OCI-LY7 (cell line): Measurements from ENCODE around the gene G0S2. TPM values are rescaled to one million over a fixed set of nuclear protein-coding genes. Genes with fewer than 3 reads are reported as not detected.

Experiments used
- BruUV-seq: library from RNA; stranded (reverse); fragments of 400-500 nt; replicated peaks from 2 replicates; lab custom pipeline; 2021; lab: Mats Ljungman, UMichigan
- CTCF ChIA-PET: fragments of 300-600 bp; sonication (Branson Sonifier 250); formaldehyde crosslinking; loops from one replicate; lab custom pipeline; 2022; ENCODE audit warnings: antibody characterized with exemption; ENCODE audit not compliant: unreplicated experiment; lab: Charles Lee
- POLR2A ChIA-PET: fragments of 300-600 bp; sonication (Branson Sonifier 250); formaldehyde crosslinking; loops from one replicate; lab custom pipeline; 2022; ENCODE audit warnings: antibody characterized with exemption; lab: Charles Lee
- DNase-seq: peaks from one replicate; pipeline ENCODE4 v3.0.0-alpha.2; 2015; ENCODE audit warnings: low spot score
- H2AFZ ChIP-seq: fragments of 200-600 bp; sonication (generic), shearing (Covaris generic); 2 replicates; pipeline ENCODE4 v1.6.1; 2014; ENCODE audit warnings: mild to moderate bottlenecking, antibody characterized with exemption, low read length, moderate library complexity
- H3K27ac ChIP-seq: fragments of 200-600 bp; sonication (generic); 2 replicates; pipeline ENCODE4 v1.5.1; 2014; ENCODE audit warnings: mixed run types, low read depth, mild to moderate bottlenecking, moderate library complexity, low read length, inconsistent platforms; ENCODE audit not compliant: poor library complexity, severe bottlenecking
- H3K36me3 ChIP-seq: fragments of 200-600 bp; sonication (generic); 2 replicates; pipeline ENCODE4 v1.6.1; 2014; ENCODE audit warnings: mild to moderate bottlenecking, antibody characterized with exemption, low read length, moderate library complexity, mixed read lengths; ENCODE audit not compliant: insufficient read depth
- H3K4me1 ChIP-seq: fragments of 200-600 bp; sonication (generic); 2 replicates; pipeline ENCODE4 v1.5.1; 2014; ENCODE audit warnings: mild to moderate bottlenecking, low read length; ENCODE audit not compliant: insufficient read depth, poor library complexity, severe bottlenecking
- H3K4me2 ChIP-seq: fragments of 200-600 bp; sonication (generic); 2 replicates; pipeline ENCODE4 v1.6.1; 2014; ENCODE audit warnings: mild to moderate bottlenecking, low read length
- H3K4me3 ChIP-seq: fragments of 200-600 bp; sonication (generic); 2 replicates; pipeline ENCODE4 v1.5.1; 2014; ENCODE audit warnings: mild to moderate bottlenecking, low read depth, low read length; ENCODE audit not compliant: poor library complexity, severe bottlenecking
- H3K79me2 ChIP-seq: fragments of 200-600 bp; sonication (generic); 2 replicates; pipeline ENCODE4 v1.6.1; 2016; ENCODE audit warnings: low read depth, mild to moderate bottlenecking, low read length, moderate library complexity, mixed read lengths; ENCODE audit not compliant: insufficient read depth
- H3K9me2 ChIP-seq: fragments of 200-600 bp; sonication (generic); 2 replicates; pipeline ENCODE4 v1.6.1; 2016; ENCODE audit warnings: mild to moderate bottlenecking, low read length, mixed read lengths; ENCODE audit not compliant: insufficient read depth
- H3K9me3 ChIP-seq: fragments of 200-600 bp; sonication (generic); 2 replicates; pipeline ENCODE4 v1.6.1; 2014; ENCODE audit warnings: mild to moderate bottlenecking, mixed run types, low read length, mixed read lengths
- H4K20me1 ChIP-seq: fragments of 200-600 bp; sonication (generic); 2 replicates; pipeline ENCODE4 v1.6.1; 2014; ENCODE audit warnings: mild to moderate bottlenecking, antibody characterized with exemption, low read length, moderate library complexity, mixed read lengths; ENCODE audit not compliant: insufficient read depth
- CTCF ChIP-seq: fragments of 200-600 bp; sonication (generic); conservative IDR thresholded peaks from 2 replicates; pipeline ENCODE4 v1.5.1; 2014; ENCODE audit warnings: mild to moderate bottlenecking, antibody characterized with exemption, low read length, moderate library complexity, mixed read lengths
- EZH2phosphoT487 ChIP-seq: fragments of 200-600 bp; sonication (generic); IDR thresholded peaks from 2 replicates; pipeline ENCODE4 v1.6.1; 2018; ENCODE audit warnings: low read depth, borderline replicate concordance, mild to moderate bottlenecking, mixed run types, antibody characterized with exemption, low read length, moderate library complexity, mixed read lengths
- intact Hi-C: fragments of 100-400 bp; cut with micrococcal nuclease; formaldehyde crosslinking; loops from one replicate; pipeline ENCODE4 v1.10.0; 2022; ENCODE audit not compliant: unreplicated experiment
- total RNA-seq, 2 experiments: library from RNA; depleted of rRNA in 1 of 2; stranded (reverse); fragments of >200 nt in 1 of 2; shearing (Covaris generic) in 1 of 2; gene quantifications; 2 replicates each; pipeline ENCODE4 v1.2.3, GENCODE V29; 2014 to 2022

The G0S2 gene
- total RNA-seq, 2 experiments from 2014 or later = not detected

- Histone ChIP-seq H2AFZ (no peak overlapping the region), H3K36me3 (no peaks in the 10 kb centered on the region), H3K4me3 (no peak overlapping the region), H4K20me1 (no peaks in the 10 kb centered on the region; the same call in 1 of the 2 replicates), H3K4me1 (no peaks in the 10 kb centered on the region), H3K4me2 (no peak overlapping the region), H3K9me2 (no peaks in the 10 kb centered on the region), H3K27ac (no peak overlapping the region), H3K9me3 (no peaks in the 10 kb centered on the region), H3K79me2 (no peaks in the 10 kb centered on the region)
- no peak for DNase-seq
- POLR2A ChIA-PET = no interaction called here
- intact Hi-C loops = no loop called here
- TF ChIP-seq CTCF = no peak
- no peak for TF ChIP-seq EZH2phosphoT487
- BruUV-seq = no TSS peak
- CTCF ChIA-PET = no interaction called here
These were observed 448 bp downstream of the G0S2 start for GRCh38 chr1:209675565-209676154.

GRCh38 chr1:209678981-209679539, 3.8 kb downstream of the G0S2 start:
- H3K9me2 ChIP-seq = no peaks in the 10 kb centered on the region
- no peak overlapping the region for H3K27ac ChIP-seq
- H3K4me2 ChIP-seq = no peak overlapping the region
- intact Hi-C loops = no loop called here
- no peaks in the 10 kb centered on the region; the same call in 1 of the 2 replicates for H4K20me1 ChIP-seq
- no peaks in the 10 kb centered on the region for H3K36me3 ChIP-seq
- H3K4me3 ChIP-seq = no peak overlapping the region
- H3K9me3 ChIP-seq = no peaks in the 10 kb centered on the region
- ChIA-PET CTCF (no interaction called here), POLR2A (no interaction called here)
- no peaks in the 10 kb centered on the region for H3K79me2 ChIP-seq
- no peak for TF ChIP-seq CTCF
- TF ChIP-seq EZH2phosphoT487 = no peak
- H3K4me1 ChIP-seq = no peaks in the 10 kb centered on the region
- H2AFZ ChIP-seq = no peak overlapping the region
- DNase-seq = no peak
- BruUV-seq = no TSS peak

GRCh38 chr1:209685821-209686220, 10.6 kb downstream of the G0S2 start:
- no peaks in the 10 kb centered on the region for H3K79me2 ChIP-seq
- no peak overlapping the region for H3K27ac ChIP-seq
- BruUV-seq = no TSS peak
- no peaks in the 10 kb centered on the region for H4K20me1 ChIP-seq
- no peak overlapping the region for H2AFZ ChIP-seq
- H3K4me1 ChIP-seq = peaks cover 4% of the 10 kb centered on the region
- TF ChIP-seq EZH2phosphoT487 = no peak
- no peak for TF ChIP-seq CTCF
- H3K4me2 ChIP-seq = no peak overlapping the region
- ChIA-PET POLR2A (no interaction called here), CTCF (no interaction called here)
- no peak overlapping the region for H3K4me3 ChIP-seq
- no peaks in the 10 kb centered on the region for H3K9me3 ChIP-seq
- DNase-seq = no peak
- H3K36me3 ChIP-seq = no peaks in the 10 kb centered on the region
- H3K9me2 ChIP-seq = no peaks in the 10 kb centered on the region
- intact Hi-C loops = no loop called here
